ENCODE data around the gene NAB2. TPM values are rescaled to one million over a fixed set of nuclear protein-coding genes. Genes with fewer than 3 reads are reported as not detected.

The NAB2 gene
- total and polyA plus RNA-seq, 10 of the 15 experiments (the other 5 are each of a cell fraction or from before 2014, with no cell fraction given) = 0.35 to 35.2 (median 15.3) TPM

GRCh38 chr12:57131896-57132744 lies 43.2 kb downstream of the NAB2 start:
- FAIRE-seq = no peak
- TF ChIP-seq GABPA (IDR thresholded peaks at IDR 0.05; ENCODE audit: low read depth) = no peak
- TF ChIP-seq E2F8 (IDR thresholded peaks at IDR 0.05; ENCODE audit: low read depth, partially characterized antibody) = no peak
- no peak for TF ChIP-seq ZBTB11 (CRISPR knock-in tag; IDR thresholded peaks at IDR 0.05)
- TF ChIP-seq HSF1 (IDR thresholded peaks at IDR 0.05; ENCODE audit: low read depth, low read length) = no peak
- no peak for TF ChIP-seq STAT3 (IDR thresholded peaks at IDR 0.05; ENCODE audit: low read depth, low read length)
- TF ChIP-seq YBX1 (IDR thresholded peaks at IDR 0.05) = no peak
- no peak for TF ChIP-seq BACH1 (IDR thresholded peaks at IDR 0.05; ENCODE audit: borderline replicate concordance)
- TF ChIP-seq POLR2AphosphoS2 (IDR thresholded peaks at IDR 0.05; ENCODE audit: low read depth, low read length) = no peak
- no peak for TF ChIP-seq RAD21 (IDR thresholded peaks at IDR 0.05; ENCODE audit: insufficient read depth, low read depth, low read length)
- no peak for TF ChIP-seq EED (IDR thresholded peaks at IDR 0.05; ENCODE audit: low read depth)
- no peak for TF ChIP-seq ZNF207 (IDR thresholded peaks at IDR 0.05; ENCODE audit: borderline replicate concordance)
- no peak for TF ChIP-seq ZNF622 (IDR thresholded peaks at IDR 0.05)
- TF ChIP-seq IRF4 (IDR thresholded peaks at IDR 0.05; ENCODE audit: low read depth, low read length) = no peak
- no peak for TF ChIP-seq SRF (IDR thresholded peaks at IDR 0.05; ENCODE audit: low read depth in 2 of 2, low read length in 2 of 2)
- no peak for TF ChIP-seq MYB (IDR thresholded peaks at IDR 0.05; ENCODE audit: borderline replicate concordance, low read depth, low read length)
- no peak for TF ChIP-seq SMC3 (IDR thresholded peaks at IDR 0.05; ENCODE audit: borderline replicate concordance, low read length)

More at GRCh38 chr12:57131896-57132744, 43.2 kb downstream of the NAB2 start:
- DNase-seq (ENCODE audit: low read depth, low spot score) (no peak), ATAC-seq (no peak)
- Histone ChIP-seq H3K4me3 (no peak overlapping the region), H3K9ac (ENCODE audit: control insufficient read depth, insufficient read depth, low read length) (no peak overlapping the region), H3K27me3 (replicated peaks in 1 of 2; ENCODE audit: control insufficient read depth in 2 of 2, insufficient read depth in 2 of 2, low read length in 1 of 2) (peaks cover 2 to 3% of the 10 kb centered on the region in 2 experiments; a peak in 3 of 4 replicates), H4K20me1 (ENCODE audit: control insufficient read depth, insufficient read depth) (no peaks in the 10 kb centered on the region), H3K4me2 (ENCODE audit: control insufficient read depth, insufficient read depth) (no peak overlapping the region), H3K4me1 (ENCODE audit: control insufficient read depth, insufficient read depth, low read length) (peaks cover 6% of the 10 kb centered on the region; the same call in 1 of the 2 replicates), H3K79me2 (ENCODE audit: control insufficient read depth, insufficient read depth, low read length) (no peaks in the 10 kb centered on the region), H2AFZ (ENCODE audit: control insufficient read depth, low read depth, low read length) (no peak overlapping the region), H3K9me3 (replicated peaks; ENCODE audit: control insufficient read depth, insufficient read depth, low read length) (no peaks in the 10 kb centered on the region), H3K36me3 (ENCODE audit: control insufficient read depth in 2 of 2, insufficient read depth in 2 of 2, low read length in 1 of 2) (no peaks in the 10 kb centered on the region), H3K27ac (ENCODE audit: control insufficient read depth, insufficient read depth) (no peak overlapping the region)
- ChIA-PET RAD21 (ENCODE audit: unreplicated experiment) (interaction anchor here (0.6 kb wide), 1 partner anchor 115 kb away, joined by 4 read pairs; no protein-coding TSS in a partner anchor), CTCF (interaction anchor here (1.6 kb wide), 1 partner anchor 43 kb away, joined by 6 read pairs; no protein-coding TSS in a partner anchor), SMC1A (ENCODE audit: uncharacterized antibody, unreplicated experiment) (no interaction called here), POLR2A (interaction anchor here (0.6 kb wide), 1 partner anchor 225 kb away, joined by 3 read pairs; no protein-coding TSS in a partner anchor)
- in situ Hi-C loops (cut with MboI) = no loop called here
- intact Hi-C loops (cut with micrococcal nuclease; ENCODE audit: unreplicated experiment) = no loop called here
- no TSS peak for BruUV-seq (replicated peaks)
- 32% methylated on average over 9 of the region's 9 CpGs for WGBS (ENCODE audit: insufficient coverage, insufficient replicate concordance, low lambda C conversion rate, missing lambda C conversion rate)
